Measurements from ENCODE around the gene NR4A3.

Gene NR4A3

DNA sequence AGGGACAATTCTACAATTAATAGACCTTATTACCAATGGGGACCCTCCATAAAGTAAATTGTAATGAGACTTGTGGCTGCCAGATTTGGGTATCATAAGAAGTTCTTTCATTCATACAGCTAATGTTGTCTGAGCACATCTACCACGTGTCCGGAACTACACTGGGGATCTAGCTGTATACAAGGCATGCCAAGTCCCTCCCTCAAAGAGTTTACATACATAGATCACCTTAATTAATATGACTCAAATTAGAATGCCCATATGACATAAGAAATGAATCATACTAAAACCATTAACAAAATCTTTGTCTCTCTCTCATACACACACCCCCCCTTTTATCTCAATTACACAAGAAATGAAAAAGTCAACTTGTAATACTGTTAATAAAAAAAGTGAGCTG is 18.0 kb upstream of the NR4A3 start:
- Histone ChIP-seq H3K36me3 (ENCODE audit: insufficient read depth, low read length) (no peaks in the 10 kb centered on the region), H3F3A (ENCODE audit: low read depth) (no peaks in the 10 kb centered on the region), H3K4me1 (ENCODE audit: insufficient read depth, low read length, poor library complexity, severe bottlenecking) (peaks cover 8% of the 10 kb centered on the region), H3K79me2 (ENCODE audit: insufficient read depth, low read length) (no peaks in the 10 kb centered on the region), H3K4me2 (ENCODE audit: low read depth, low read length, poor library complexity, severe bottlenecking) (no peak overlapping the region), H3K4me3 (ENCODE audit: low read length, poor library complexity, severe bottlenecking) (no peak overlapping the region), H3K9me3 (ENCODE audit: insufficient read depth, low read depth, low read length) (no peaks in the 10 kb centered on the region), H2AFZ (ENCODE audit: low read length) (no peak overlapping the region), H3K9me2 (replicated peaks; ENCODE audit: low read depth, low read length) (no peaks in the 10 kb centered on the region), H3K27me3 (ENCODE audit: insufficient read depth, low read length, poor library complexity, severe bottlenecking) (no peaks in the 10 kb centered on the region), H3K9ac (ENCODE audit: low read depth, low read length, poor library complexity, severe bottlenecking) (no peak overlapping the region), H4K20me1 (ENCODE audit: insufficient read depth, low read length, poor library complexity, severe bottlenecking) (peaks cover 5% of the 10 kb centered on the region)
- TF ChIP-seq, protein P1, sequence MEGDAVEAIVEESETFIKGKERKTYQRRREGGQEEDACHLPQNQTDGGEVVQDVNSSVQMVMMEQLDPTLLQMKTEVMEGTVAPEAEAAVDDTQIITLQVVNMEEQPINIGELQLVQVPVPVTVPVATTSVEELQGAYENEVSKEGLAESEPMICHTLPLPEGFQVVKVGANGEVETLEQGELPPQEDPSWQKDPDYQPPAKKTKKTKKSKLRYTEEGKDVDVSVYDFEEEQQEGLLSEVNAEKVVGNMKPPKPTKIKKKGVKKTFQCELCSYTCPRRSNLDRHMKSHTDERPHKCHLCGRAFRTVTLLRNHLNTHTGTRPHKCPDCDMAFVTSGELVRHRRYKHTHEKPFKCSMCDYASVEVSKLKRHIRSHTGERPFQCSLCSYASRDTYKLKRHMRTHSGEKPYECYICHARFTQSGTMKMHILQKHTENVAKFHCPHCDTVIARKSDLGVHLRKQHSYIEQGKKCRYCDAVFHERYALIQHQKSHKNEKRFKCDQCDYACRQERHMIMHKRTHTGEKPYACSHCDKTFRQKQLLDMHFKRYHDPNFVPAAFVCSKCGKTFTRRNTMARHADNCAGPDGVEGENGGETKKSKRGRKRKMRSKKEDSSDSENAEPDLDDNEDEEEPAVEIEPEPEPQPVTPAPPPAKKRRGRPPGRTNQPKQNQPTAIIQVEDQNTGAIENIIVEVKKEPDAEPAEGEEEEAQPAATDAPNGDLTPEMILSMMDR (conservative IDR thresholded peaks at IDR 0.05; ENCODE audit: low read length), result no peak
- TF ChIP-seq EZH2phosphoT487 (IDR thresholded peaks at IDR 0.05; ENCODE audit: borderline replicate concordance), result no peak

DNA sequence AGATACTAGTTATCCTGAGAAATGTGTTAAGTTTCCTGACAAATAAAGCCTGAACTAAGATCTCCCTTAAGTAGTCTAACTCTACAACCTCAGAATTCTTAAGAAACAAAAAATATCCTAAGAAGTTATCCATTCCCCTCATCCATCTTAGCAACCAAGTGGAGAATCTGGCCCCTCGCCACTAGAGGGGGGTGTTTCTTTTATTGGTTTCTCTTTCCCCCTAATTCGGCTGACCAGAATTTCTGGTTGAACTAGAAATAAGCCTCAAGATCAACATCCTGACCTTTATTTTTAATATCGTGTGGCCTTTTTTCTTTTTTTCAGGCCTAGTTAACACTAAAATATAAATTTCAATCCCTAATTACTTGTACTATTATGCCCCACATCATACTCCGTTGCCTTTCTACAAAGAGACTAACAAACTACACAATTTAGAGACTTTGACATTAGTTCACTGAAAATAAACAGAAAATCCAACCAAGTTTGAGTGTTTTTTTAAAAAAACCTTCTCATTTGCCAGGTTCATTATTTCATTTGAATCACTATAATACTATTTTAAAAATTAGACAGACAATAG is 14.3 kb upstream of the NR4A3 start:
- Histone ChIP-seq H3K79me2 (ENCODE audit: insufficient read depth, low read length) (no peaks in the 10 kb centered on the region), H3K9me3 (ENCODE audit: insufficient read depth, low read depth, low read length) (no peaks in the 10 kb centered on the region), H3K4me1 (ENCODE audit: insufficient read depth, low read length, poor library complexity, severe bottlenecking) (peaks cover 44% of the 10 kb centered on the region), H3F3A (ENCODE audit: low read depth) (no peaks in the 10 kb centered on the region; the same call in 1 of the 2 replicates), H2AFZ (ENCODE audit: low read length) (no peak overlapping the region), H3K9ac (ENCODE audit: low read depth, low read length, poor library complexity, severe bottlenecking) (no peak overlapping the region), H3K4me2 (ENCODE audit: low read depth, low read length, poor library complexity, severe bottlenecking) (peak overlapping the region; percentile 22), H4K20me1 (ENCODE audit: insufficient read depth, low read length, poor library complexity, severe bottlenecking) (peaks cover 5% of the 10 kb centered on the region), H3K9me2 (replicated peaks; ENCODE audit: low read depth, low read length) (no peaks in the 10 kb centered on the region), H3K27me3 (ENCODE audit: insufficient read depth, low read length, poor library complexity, severe bottlenecking) (no peaks in the 10 kb centered on the region), H3K36me3 (ENCODE audit: insufficient read depth, low read length) (no peaks in the 10 kb centered on the region), H3K4me3 (ENCODE audit: low read length, poor library complexity, severe bottlenecking) (no peak overlapping the region)
- no peak for TF ChIP-seq EZH2phosphoT487 (IDR thresholded peaks at IDR 0.05; ENCODE audit: borderline replicate concordance)
- TF ChIP-seq, protein P1 (conservative IDR thresholded peaks at IDR 0.05; ENCODE audit: low read length), result peak; percentile 87

DNA sequence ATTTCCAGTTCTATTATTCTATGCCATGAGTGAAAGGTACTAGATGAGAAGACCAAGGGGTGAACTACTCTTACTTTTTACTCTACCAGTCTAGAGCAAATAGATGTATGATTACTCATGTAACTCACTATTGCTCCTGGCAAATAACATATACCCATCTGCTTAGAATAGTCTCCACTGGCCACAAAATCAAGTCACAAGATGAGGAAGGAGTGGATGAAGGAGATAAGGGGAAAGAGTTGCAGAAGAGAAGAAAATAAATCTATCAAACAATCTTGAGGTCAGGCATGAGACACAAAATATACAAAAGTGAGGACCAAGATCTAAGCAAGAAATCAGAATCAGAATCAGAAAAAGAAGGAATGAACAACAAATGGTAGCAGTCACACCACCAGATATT is 13.7 kb upstream of the NR4A3 start:
- Histone ChIP-seq H3K4me3 (ENCODE audit: low read length, poor library complexity, severe bottlenecking) (no peak overlapping the region), H3K9ac (ENCODE audit: low read depth, low read length, poor library complexity, severe bottlenecking) (no peak overlapping the region), H4K20me1 (ENCODE audit: insufficient read depth, low read length, poor library complexity, severe bottlenecking) (peaks cover 5% of the 10 kb centered on the region), H3K79me2 (ENCODE audit: insufficient read depth, low read length) (no peaks in the 10 kb centered on the region), H3K9me2 (replicated peaks; ENCODE audit: low read depth, low read length) (no peaks in the 10 kb centered on the region), H3K9me3 (ENCODE audit: insufficient read depth, low read depth, low read length) (no peaks in the 10 kb centered on the region), H3K4me1 (ENCODE audit: insufficient read depth, low read length, poor library complexity, severe bottlenecking) (peaks cover 44% of the 10 kb centered on the region), H3K36me3 (ENCODE audit: insufficient read depth, low read length) (no peaks in the 10 kb centered on the region), H2AFZ (ENCODE audit: low read length) (no peak overlapping the region), H3K27me3 (ENCODE audit: insufficient read depth, low read length, poor library complexity, severe bottlenecking) (no peaks in the 10 kb centered on the region), H3F3A (ENCODE audit: low read depth) (no peaks in the 10 kb centered on the region; the same call in 1 of the 2 replicates), H3K4me2 (ENCODE audit: low read depth, low read length, poor library complexity, severe bottlenecking) (peak overlapping the region; percentile 22)
- TF ChIP-seq, protein P1 (conservative IDR thresholded peaks at IDR 0.05; ENCODE audit: low read length), result no peak
- no peak for TF ChIP-seq EZH2phosphoT487 (IDR thresholded peaks at IDR 0.05; ENCODE audit: borderline replicate concordance)

Measured in Loucy (cell line).